ENCODE results near the gene KDM1A.

- TF ChIP-seq CTCF (IDR thresholded peaks at IDR 0.05 in 2 of 3, conservative IDR thresholded peaks at IDR 0.05 in 1 of 3; ENCODE audit: control insufficient read depth in 2 of 3, extremely low read depth in 1 of 3, insufficient read depth in 1 of 3, low read depth in 3 of 3, low read length in 3 of 3), result no peak
- TF ChIP-seq EP300 (IDR thresholded peaks at IDR 0.05; ENCODE audit: borderline replicate concordance in 1 of 2, control insufficient read depth in 1 of 2, low read depth in 2 of 2, low read length in 2 of 2), result no peak
- no peak for TF ChIP-seq MTA3 (IDR thresholded peaks at IDR 0.05; ENCODE audit: borderline replicate concordance, low read length)
Observed at GRCh38 chr1:23040509-23040908, 21.2 kb downstream of the KDM1A start.

Measured in GM12878 (cell line).